H1 (cell line): ENCODE measurements around the gene FAM193A. TPM values are rescaled to one million over a fixed set of nuclear protein-coding genes. Genes with fewer than 3 reads are reported as not detected.

Experiments used
- CTCF ChIA-PET: fragments of 300-600 bp; sonication (Branson Sonifier 250); formaldehyde crosslinking; loops from one replicate; lab custom pipeline; 2021; ENCODE audit not compliant: partially characterized antibody; lab: Charles Lee
- POLR2A ChIA-PET: fragments of 300-600 bp; sonication (Branson Sonifier 250); formaldehyde crosslinking; loops from one replicate; lab custom pipeline; 2021; ENCODE audit warnings: inconsistent platforms; ENCODE audit not compliant: partially characterized antibody; lab: Charles Lee
- DNase-seq, 2 experiments: peaks; one replicate each; pipeline versions ENCODE4 v3.0.0 to v3.0.0-alpha.2; 2010 to 2022; ENCODE audit warnings: low spot score in 2 of 2, low read depth in 1 of 2, mixed read lengths in 1 of 2
- FAIRE-seq: peaks from 2 replicates; lab custom pipeline; 2011; peaks lifted over from hg19 to GRCh38; lab: Jason Lieb, UNC
- H2AFZ ChIP-seq: 2 replicates; pipeline ENCODE4 v1.8.1; 2012; ENCODE audit warnings: low read length, inconsistent platforms
- H2AK5ac ChIP-seq: 2 replicates; pipeline ENCODE4 v1.6.1; 2013; ENCODE audit warnings: low read depth, low read length
- H2BK120ac ChIP-seq: replicated peaks from 2 replicates; pipeline ENCODE3; 2013; ENCODE audit warnings: low read depth, low read length, inconsistent platforms
- H2BK12ac ChIP-seq: 2 replicates; pipeline ENCODE4 v1.6.1; 2013; ENCODE audit warnings: low read depth, low read length
- H2BK15ac ChIP-seq: 2 replicates; pipeline ENCODE4 v1.6.1; 2013; ENCODE audit warnings: low read length
- H2BK20ac ChIP-seq: 2 replicates; pipeline ENCODE4 v1.6.1; 2013; ENCODE audit warnings: low read length
- H2BK5ac ChIP-seq: 2 replicates; pipeline ENCODE4 v1.6.1; 2013; ENCODE audit warnings: low read depth, low read length
- H3K14ac ChIP-seq: 2 replicates; pipeline ENCODE4 v1.6.1; 2013; ENCODE audit warnings: inconsistent platforms; ENCODE audit not compliant: insufficient read length
- H3K18ac ChIP-seq: 2 replicates; pipeline ENCODE4 v1.6.1; 2013; ENCODE audit warnings: low read length; ENCODE audit errors: extremely low read depth
- H3K23ac ChIP-seq: 2 replicates; pipeline ENCODE4 v1.6.1; 2013; ENCODE audit warnings: inconsistent platforms; ENCODE audit not compliant: insufficient read length
- H3K23me2 ChIP-seq: 2 replicates; pipeline ENCODE4 v1.6.1; 2013; ENCODE audit warnings: low read depth, low read length
- H3K27ac ChIP-seq: 2 replicates; pipeline ENCODE4 v1.6.1; 2011; ENCODE audit warnings: low read depth, low read length, inconsistent platforms
- H3K27me3 ChIP-seq, 4 experiments: replicated peaks in 1 of 4; 1 replicate in 1 of 4; 2 replicates in 3 of 4; pipeline versions ENCODE4 v1.6.1 to v1.8.1; 2011 to 2013; ENCODE audit warnings: low read length in 3 of 4, mild to moderate bottlenecking in 3 of 4, inconsistent platforms in 2 of 4, mixed read lengths in 2 of 4, moderate library complexity in 1 of 4; ENCODE audit not compliant: control insufficient read depth in 3 of 4, insufficient read depth in 3 of 4; ENCODE audit errors: extremely low read depth in 1 of 4
- H3K36me3 ChIP-seq, 4 experiments: 2 replicates each; pipeline versions ENCODE4 v1.6.1 to v1.8.1; 2011 to 2013; ENCODE audit warnings: mild to moderate bottlenecking in 4 of 4, low read length in 3 of 4, moderate library complexity in 2 of 4, control low read depth in 1 of 4, inconsistent platforms in 1 of 4; ENCODE audit not compliant: insufficient read depth in 4 of 4, control insufficient read depth in 2 of 4
- H3K4ac ChIP-seq: replicated peaks from 2 replicates; pipeline ENCODE3; 2013; ENCODE audit warnings: low read length, low read depth, mixed read lengths, inconsistent platforms; ENCODE audit not compliant: insufficient read length
- H3K4me1 ChIP-seq, 4 experiments: replicated peaks in 1 of 4; 1 replicate in 1 of 4; 2 replicates in 3 of 4; pipeline versions ENCODE4 v1.6.1 to v1.8.1; 2011 to 2013; ENCODE audit warnings: low read length in 3 of 4, inconsistent platforms in 2 of 4, mixed read lengths in 1 of 4; ENCODE audit not compliant: insufficient read depth in 4 of 4, control insufficient read depth in 3 of 4
- H3K4me2 ChIP-seq, 2 experiments: 2 replicates each; pipeline versions ENCODE4 v1.6.1 to v1.8.1; 2011 to 2013; ENCODE audit warnings: low read depth in 2 of 2, low read length in 2 of 2, control low read depth in 1 of 2, inconsistent platforms in 1 of 2, mild to moderate bottlenecking in 1 of 2; ENCODE audit not compliant: insufficient read depth in 1 of 2
- H3K4me3 ChIP-seq, 4 experiments: fragments of 200-600, 300-600 bp in 1 of 4; sonication (generic), shearing (Covaris generic), sonication (Bioruptor Twin) in 1 of 4; 2 replicates each; pipeline versions ENCODE4 v1.5.1 to v1.8.1; 2011 to 2016; ENCODE audit warnings: low read length in 4 of 4, low read depth in 3 of 4, control low read depth in 2 of 4, inconsistent platforms in 2 of 4, mild to moderate bottlenecking in 2 of 4, mixed read lengths in 1 of 4, moderate library complexity in 1 of 4; ENCODE audit not compliant: insufficient read depth in 2 of 4; ENCODE audit errors: extremely low read depth in 1 of 4
- H3K56ac ChIP-seq: replicated peaks from 2 replicates; pipeline ENCODE3; 2013; ENCODE audit warnings: low read depth, mild to moderate bottlenecking, mixed read lengths, low read length, inconsistent platforms; ENCODE audit not compliant: insufficient read length
- H3K79me1 ChIP-seq: 2 replicates; pipeline ENCODE4 v1.6.1; 2013; ENCODE audit warnings: low read depth, low read length, control low read depth
- H3K79me2 ChIP-seq, 2 experiments: 2 replicates each; pipeline versions ENCODE4 v1.6.1 to v1.8.1; 2012 to 2013; ENCODE audit warnings: low read length in 2 of 2, mild to moderate bottlenecking in 2 of 2, inconsistent platforms in 1 of 2; ENCODE audit not compliant: insufficient read depth in 2 of 2, control insufficient read depth in 1 of 2
- H3K9ac ChIP-seq, 4 experiments: replicated peaks in 1 of 4; 1 replicate in 1 of 4; 2 replicates in 3 of 4; pipeline versions ENCODE4 v1.6.1 to v1.8.1; 2011 to 2013; ENCODE audit warnings: low read depth in 3 of 4, low read length in 3 of 4, control low read depth in 2 of 4, mild to moderate bottlenecking in 2 of 4, moderate library complexity in 2 of 4, inconsistent platforms in 1 of 4; ENCODE audit errors: extremely low read depth in 1 of 4
- H3K9me3 ChIP-seq, 2 experiments: 2 replicates each; pipeline versions ENCODE4 v1.6.1 to v1.8.1; 2012 to 2013; ENCODE audit warnings: mild to moderate bottlenecking in 2 of 2, moderate library complexity in 2 of 2, control low read depth in 1 of 2, inconsistent platforms in 1 of 2, low read depth in 1 of 2, low read length in 1 of 2, mixed read lengths in 1 of 2; ENCODE audit not compliant: insufficient read depth in 2 of 2
- H4K20me1 ChIP-seq, 2 experiments: replicated peaks in 1 of 2; 2 replicates each; pipeline versions ENCODE3 to v1.8.1; 2011 to 2013; ENCODE audit warnings: inconsistent platforms in 2 of 2, low read length in 2 of 2, mild to moderate bottlenecking in 1 of 2; ENCODE audit not compliant: insufficient read depth in 2 of 2, control insufficient read depth in 1 of 2
- H4K5ac ChIP-seq: 2 replicates; pipeline ENCODE4 v1.6.1; 2013; ENCODE audit warnings: low read length, low read depth, mixed read lengths, inconsistent platforms; ENCODE audit not compliant: insufficient read length
- H4K8ac ChIP-seq: 2 replicates; pipeline ENCODE4 v1.8.0; 2013; ENCODE audit warnings: mild to moderate bottlenecking, moderate library complexity, low read length, inconsistent platforms; ENCODE audit not compliant: insufficient read depth; ENCODE audit errors: extremely low read depth
- H4K91ac ChIP-seq: replicated peaks from 2 replicates; pipeline ENCODE3; 2013; ENCODE audit warnings: low read length, mixed read lengths, inconsistent platforms; ENCODE audit not compliant: insufficient read length
- ASH2L ChIP-seq: fragments of 200-600, 300-600 bp; sonication (generic); IDR thresholded peaks from one replicate; pipeline ENCODE4 v1.7.1; 2017; ENCODE audit warnings: low read length
- CBX8 ChIP-seq: fragments of 300-800, 300-1000 bp; sonication (generic); IDR thresholded peaks from 2 replicates; pipeline ENCODE4 v1.7.1; 2016; ENCODE audit warnings: low read depth, low read length, borderline replicate concordance
- CREB1 ChIP-seq: IDR thresholded peaks from 2 replicates; pipeline ENCODE4 v1.6.1; 2012; ENCODE audit warnings: inconsistent platforms
- EZH2 ChIP-seq: fragments of 200-600 bp; sonication (generic); IDR thresholded peaks from 2 replicates; pipeline ENCODE4 v1.7.1; 2012; ENCODE audit warnings: low read depth, mild to moderate bottlenecking, moderate library complexity, low read length, inconsistent platforms; ENCODE audit not compliant: severe bottlenecking
- JUND ChIP-seq: IDR thresholded peaks from 2 replicates; pipeline ENCODE4 v1.6.1; 2011; ENCODE audit warnings: mild to moderate bottlenecking, improper control_type of control experiment, low read length
- MAFK ChIP-seq: IDR thresholded peaks from 2 replicates; pipeline ENCODE4 v1.6.1; 2012; ENCODE audit warnings: low read depth, mild to moderate bottlenecking, improper control_type of control experiment, low read length
- POLR2A ChIP-seq, 2 experiments: IDR thresholded peaks; 1 replicate in 1 of 2; 2 replicates in 1 of 2; pipeline ENCODE4 v1.6.1; 2011; ENCODE audit warnings: low read depth in 2 of 2, low read length in 2 of 2, mild to moderate bottlenecking in 2 of 2; ENCODE audit errors: control extremely low read depth in 1 of 2
- POLR2AphosphoS5 ChIP-seq: IDR thresholded peaks from 2 replicates; pipeline ENCODE4 v1.6.1; 2011; ENCODE audit warnings: low read depth, low read length
- SIRT6 ChIP-seq: IDR thresholded peaks from one replicate; pipeline ENCODE4 v1.7.1; 2012; ENCODE audit warnings: low read length, inconsistent platforms
- SIX5 ChIP-seq: IDR thresholded peaks from 2 replicates; pipeline ENCODE4 v1.6.1; 2011; ENCODE audit warnings: mild to moderate bottlenecking, low read depth, low read length
- WGBS, 2 experiments: shearing (Covaris generic) in 1 of 2; methylation state at CpG; one replicate each; pipeline versions ENCODE4 v1.1.6 to v1.1.7; 2013 to 2015; ENCODE audit warnings: low lambda C conversion rate in 2 of 2, mixed read lengths in 2 of 2, inconsistent platforms in 1 of 2, low coverage in 1 of 2, missing lambda C conversion rate in 1 of 2; ENCODE audit not compliant: insufficient replicate concordance in 2 of 2, insufficient coverage in 1 of 2, insufficient read length in 1 of 2; ENCODE audit errors: extremely low coverage in 1 of 2, missing lambda C conversion rate in 1 of 2; 5-methylcytosine and 5-hydroxymethylcytosine counted together
- polyA plus RNA-seq, 7 experiments: library from polyadenylated mRNA; depleted of rRNA in 3 of 7; stranded (reverse) in 5 of 7; unstranded in 2 of 7; fragments of >200 nt in 5 of 7; fragments of 200-250 nt in 2 of 7; gene quantifications; 1 replicate in 5 of 7; 2 replicates in 1 of 7; 4 replicates in 1 of 7; pipeline versions ENCODE4 v1.2.1 to v1.2.3, GENCODE V29; 2011 to 2013; ENCODE audit warnings: missing spikeins in 2 of 7, mixed read lengths in 2 of 7
- total RNA-seq: library from RNA; stranded (reverse); fragmentation: NEBNext Ultra II Directional; extraction: Animal tissue kit (Norgen Biotek cat#: 25700); gene quantifications from 2 replicates; pipeline ENCODE4 v1.2.1, GENCODE V29; 2021

FAM193A gene
- total and polyA plus RNA-seq, 2 of the 8 experiments (the other 6 are each of a cell fraction or from before 2014, with no cell fraction given): 8.7 to 26.2 TPM

DNA sequence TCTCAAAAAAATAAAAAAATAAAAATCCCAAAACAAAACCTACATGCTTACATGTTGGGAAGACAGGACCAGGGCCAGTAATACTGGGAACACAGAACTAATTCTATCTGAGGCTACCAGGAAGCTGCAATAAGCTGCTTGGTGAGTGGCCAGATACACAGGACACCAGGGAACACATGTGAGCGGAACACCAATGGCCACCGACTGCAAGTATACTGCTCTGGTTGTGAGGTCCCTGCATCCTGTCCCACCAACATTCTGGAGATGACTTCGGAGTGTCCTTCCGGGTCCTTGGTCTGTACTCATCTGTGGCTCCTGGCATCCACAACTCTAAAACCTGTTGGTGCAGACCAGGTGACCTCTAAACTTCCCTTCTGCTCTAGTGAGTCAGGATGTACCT is 217.0 kb downstream of the FAM193A start:
- Histone ChIP-seq H4K8ac (peak overlapping the region; percentile 57; the same call in 1 of the 2 replicates), H2AFZ (no peak overlapping the region), H3K4me1 (peaks cover 0 to 9% (median 5%) of the 10 kb centered on the region in 4 experiments; a peak in 5 of 7 replicates), H3K27ac (no peak overlapping the region), H3K9ac (no peak overlapping the region), H3K4me3 (no peak overlapping the region), H2BK5ac (no peak overlapping the region), H3K23ac (no peak overlapping the region), H3K9me3 (no peaks in the 10 kb centered on the region), H3K23me2 (peaks cover 14% of the 10 kb centered on the region; the same call in 1 of the 2 replicates), H4K5ac (no peak overlapping the region), H2AK5ac (no peak overlapping the region), H3K27me3 (no peaks in the 10 kb centered on the region), H3K36me3 (peaks cover 0 to 3% (median 0%) of the 10 kb centered on the region in 4 experiments; a peak in 1 of 8 replicates), H3K4ac (no peak overlapping the region), H4K91ac (no peak overlapping the region), H2BK12ac (no peak overlapping the region), H3K14ac (no peak overlapping the region), H3K4me2 (no peak overlapping the region), H2BK15ac (no peak overlapping the region), H2BK120ac (no peak overlapping the region), H3K18ac (no peak overlapping the region), H3K79me2 (peaks cover 0 to 28% of the 10 kb centered on the region in 2 experiments; a peak in 2 of 4 replicates), H3K56ac (no peak overlapping the region), H2BK20ac (no peak overlapping the region), H4K20me1 (peaks cover 4 to 15% of the 10 kb centered on the region in 2 experiments), H3K79me1 (peaks cover 22% of the 10 kb centered on the region)
- 92% methylated on average over 4 of the region's 4 CpGs; no CpG with 5 or more reads in 1 of the 2 experiments for WGBS, 2 experiments
- ChIA-PET CTCF (interaction anchor here (1.2 kb wide), 1 partner anchor 10 kb away, joined by 3 read pairs; no protein-coding TSS in a partner anchor), POLR2A (interaction anchor here (0.6 to 1.5 kb wide), 2 partner anchors 37 to 182 kb away, joined by 3 to 5 read pairs; no protein-coding TSS in a partner anchor)
- DNase-seq: no peak
- no peak for FAIRE-seq
- no peak for TF ChIP-seq ASH2L
- no peak for TF ChIP-seq CREB1
- TF ChIP-seq POLR2AphosphoS5: no peak
- no peak for TF ChIP-seq POLR2A (IDR thresholded peaks at IDR 0.05; ENCODE audit: control extremely low read depth in 1 of 2, low read depth in 2 of 2, low read length in 2 of 2)
- TF ChIP-seq JUND: no peak
- TF ChIP-seq CBX8: no peak
- TF ChIP-seq MAFK: no peak
- no peak for TF ChIP-seq EZH2
- TF ChIP-seq SIX5: no peak
- TF ChIP-seq SIRT6: no peak
